K562 (cell line): ENCODE measurements around the gene TIMM22. TPM values are rescaled to one million over a fixed set of nuclear protein-coding genes. Genes with fewer than 3 reads are reported as not detected.

Experiments
- ATAC-seq: fragments of 200-7000 bp; cut with Tn5 transposase; 3 replicates; pipeline ENCODE4 v1.9.1; 2020; ENCODE audit warnings: moderate library complexity
- BruUV-seq: library from RNA; stranded (reverse); fragments of 400-500 nt; replicated peaks from 2 replicates; lab custom pipeline; 2021; lab: Mats Ljungman, UMichigan
- CTCF ChIA-PET: fragments of 300-600 bp; formaldehyde crosslinking; extraction: SDS; loops from one replicate; lab custom pipeline; 2021; ENCODE audit warnings: low intra/inter-chr PET ratio; lab: Yijun Ruan, JAX
- POLR2A ChIA-PET: fragments of 300-600, 350-650 bp; sonication (Branson Sonifier 250); formaldehyde crosslinking; extraction: SDS; loops from one replicate; lab custom pipeline; 2021; ENCODE audit warnings: antibody characterized with exemption, inconsistent platforms; lab: Yijun Ruan, JAX
- DNase-seq, 4 experiments: peaks; one replicate each; pipeline versions ENCODE4 v3.0.0 to v3.0.0-alpha.2; 2011 to 2018; ENCODE audit warnings: low spot score in 3 of 4, mixed read lengths in 3 of 4; ENCODE audit errors: extremely low read depth in 1 of 4
- FAIRE-seq: peaks from 2 replicates; lab custom pipeline; 2011; peaks lifted over from hg19 to GRCh38; lab: Jason Lieb, UNC
- H2AFZ ChIP-seq: 2 replicates; pipeline ENCODE4 v1.6.0; 2011; ENCODE audit warnings: low read depth, low read length, control low read depth, inconsistent platforms
- H3K27ac ChIP-seq: fragments of 200-600 bp; 3 replicates; pipeline ENCODE4 v1.8.0; 2011; ENCODE audit warnings: low read depth, mild to moderate bottlenecking, control low read depth, inconsistent platforms, low read length, moderate library complexity, mixed read lengths; ENCODE audit errors: extremely low read depth
- H3K27me3 ChIP-seq, 2 experiments: fragments of 300-600 bp in 1 of 2; 2 replicates in 1 of 2; 3 replicates in 1 of 2; pipeline versions ENCODE4 v1.6.0 to v1.8.0; 2011; ENCODE audit warnings: inconsistent platforms in 2 of 2, low read length in 2 of 2, mild to moderate bottlenecking in 1 of 2, mixed read lengths in 1 of 2, moderate library complexity in 1 of 2; ENCODE audit not compliant: control insufficient read depth in 2 of 2, insufficient read depth in 2 of 2
- H3K36me3 ChIP-seq: fragments of 300-600 bp; 3 replicates; pipeline ENCODE4 v1.8.0; 2011; ENCODE audit warnings: mild to moderate bottlenecking, low read length, inconsistent platforms; ENCODE audit not compliant: control insufficient read depth, insufficient read depth
- H3K4me1 ChIP-seq, 2 experiments: fragments of 200-600 bp in 1 of 2; replicated peaks in 1 of 2; 2 replicates in 1 of 2; 3 replicates in 1 of 2; pipeline versions ENCODE4 v1.5.1 to v1.8.0; 2011; ENCODE audit warnings: inconsistent platforms in 2 of 2, low read length in 2 of 2, mild to moderate bottlenecking in 1 of 2, mixed read lengths in 1 of 2, moderate library complexity in 1 of 2; ENCODE audit not compliant: control insufficient read depth in 2 of 2, insufficient read depth in 2 of 2
- H3K4me2 ChIP-seq: 2 replicates; pipeline ENCODE4 v1.6.1; 2011; ENCODE audit warnings: low read length, control low read depth, inconsistent platforms, mixed read lengths; ENCODE audit not compliant: insufficient read depth
- H3K4me3 ChIP-seq: fragments of 200-600 bp; sonication (generic), shearing (Covaris generic); 2 replicates; pipeline ENCODE4 v1.5.1; 2016; ENCODE audit warnings: control low read depth, inconsistent platforms
- H3K79me2 ChIP-seq: fragments of 200-600 bp; 3 replicates; pipeline ENCODE4 v1.8.0; 2011; ENCODE audit warnings: low read length, inconsistent platforms; ENCODE audit not compliant: control insufficient read depth, insufficient read depth
- H3K9ac ChIP-seq, 2 experiments: 2 replicates each; pipeline versions ENCODE4 v1.6.0 to v1.6.1; 2011; ENCODE audit warnings: low read depth in 2 of 2, low read length in 2 of 2, control low read depth in 1 of 2, inconsistent platforms in 1 of 2, mild to moderate bottlenecking in 1 of 2, mixed read lengths in 1 of 2; ENCODE audit not compliant: insufficient read depth in 1 of 2
- H3K9me1 ChIP-seq: one replicate; pipeline ENCODE4 v1.6.0; 2011; ENCODE audit warnings: inconsistent platforms, mild to moderate bottlenecking, low read length, moderate library complexity; ENCODE audit not compliant: control insufficient read depth, insufficient read depth
- H3K9me3 ChIP-seq: replicated peaks from 2 replicates; pipeline ENCODE4 v1.5.1; 2011; ENCODE audit warnings: low read depth, low read length, inconsistent platforms; ENCODE audit not compliant: control insufficient read depth, insufficient read depth
- H4K20me1 ChIP-seq: replicated peaks from 2 replicates; pipeline ENCODE4 v1.6.1; 2011; ENCODE audit warnings: low read length, inconsistent platforms, mixed read lengths; ENCODE audit not compliant: control insufficient read depth, insufficient read depth
- NFXL1 ChIP-seq: fragments of 450-650 bp; formaldehyde crosslinking; IDR thresholded peaks from 2 replicates; pipeline ENCODE4 v1.4.0; 2021; ENCODE audit warnings: mild to moderate bottlenecking
- NR2C1 ChIP-seq, 2 experiments: fragments of 450-650 bp; IDR thresholded peaks; 2 replicates each; pipeline ENCODE4 v1.6.1; 2017; ENCODE audit warnings: mild to moderate bottlenecking in 2 of 2, antibody characterized with exemption in 1 of 2, inconsistent platforms in 1 of 2, missing compliant biosample characterization in 1 of 2, missing genetic modification characterization in 1 of 2
- XRCC3 ChIP-seq: fragments of 450-650 bp; IDR thresholded peaks from 2 replicates; pipeline ENCODE4 v1.6.1; 2017; ENCODE audit warnings: mild to moderate bottlenecking, moderate library complexity
- ZEB2 ChIP-seq: fragments of 450-650 bp; IDR thresholded peaks from 2 replicates; pipeline ENCODE4 v1.6.1; 2016
- ZNF274 ChIP-seq: IDR thresholded peaks from 2 replicates; pipeline ENCODE4 v1.6.1; 2011; ENCODE audit warnings: low read depth, mild to moderate bottlenecking, low read length, moderate library complexity, borderline replicate concordance
- WGBS: fragments of 100-300 bp; shearing (Covaris generic); methylation state at CpG from one replicate; pipeline ENCODE4 v1.1.6; 2016; ENCODE audit warnings: low coverage, mixed read lengths; ENCODE audit not compliant: insufficient coverage; ENCODE audit errors: missing lambda C conversion rate; 5-methylcytosine and 5-hydroxymethylcytosine counted together
- in situ Hi-C: fragments of 300-500 bp; cut with MboI; formaldehyde crosslinking; loops from 4 replicates; pipeline ENCODE4 v1.15.0; 2018; ENCODE audit warnings: inconsistent platforms, mixed read lengths
- intact Hi-C: fragments of 100-400 bp; cut with micrococcal nuclease; formaldehyde crosslinking; loops from 2 replicates; pipeline ENCODE4 v1.14.2; 2022
- polyA plus RNA-seq, 8 experiments: library from polyadenylated mRNA; depleted of rRNA in 4 of 8; stranded (reverse) in 5 of 8; unstranded in 3 of 8; fragments of >200 nt; fragmentation: Nextera tagmentation in 2 of 8; fragmentation: Illumina TruSeq in 1 of 8; extraction: Ambion mirVana in 2 of 8; extraction: Trizol in 1 of 8; gene quantifications; 2 replicates each; pipeline versions ENCODE4 v1.2.1 to v1.2.3, GENCODE V29; 2011 to 2014; ENCODE audit warnings: inconsistent platforms in 1 of 8, missing spikeins in 1 of 8
- total RNA-seq, 7 experiments: library from RNA; depleted of rRNA in 6 of 7; stranded (reverse); fragments of >200 nt in 6 of 7; fragmentation: Illumina TruSeq in 2 of 7; extraction: Trizol in 2 of 7; gene quantifications; 2 replicates each; pipeline versions ENCODE4 v1.2.1 to v1.2.3, GENCODE V29; 2011 to 2021; ENCODE audit warnings: low replicate concordance in 1 of 7
- TF ChIP-seq, protein P1 (sequence below): fragments of 250-450 bp; sonication (Bioruptor Pico); IDR thresholded peaks from 2 replicates; pipeline ENCODE4 v1.4.0; 2020
- TF ChIP-seq, protein P2 (sequence below): fragments of 250-450 bp; sonication (Bioruptor Pico); IDR thresholded peaks from 2 replicates; pipeline ENCODE4 v1.8.0; 2021; ENCODE audit warnings: moderate library complexity, mild to moderate bottlenecking, inconsistent platforms
- TF ChIP-seq, protein P3 (sequence below): IDR thresholded peaks from 3 replicates; pipeline ENCODE4 v1.6.1; 2011; ENCODE audit warnings: borderline replicate concordance, mild to moderate bottlenecking, moderate library complexity; ENCODE audit not compliant: insufficient read length; ENCODE audit errors: extremely low read depth
- TF ChIP-seq, protein P4 (sequence below): fragments of 450-650 bp; IDR thresholded peaks from 2 replicates; pipeline ENCODE4 v1.6.1; 2016; ENCODE audit warnings: missing biosample characterization, missing genetic modification characterization

TIMM22 gene
- total and polyA plus RNA-seq, 9 of the 15 experiments (the other 6 are each of a cell fraction or from before 2014, with no cell fraction given) = 5.9 to 14.1 (median 10.3) TPM

DNA sequence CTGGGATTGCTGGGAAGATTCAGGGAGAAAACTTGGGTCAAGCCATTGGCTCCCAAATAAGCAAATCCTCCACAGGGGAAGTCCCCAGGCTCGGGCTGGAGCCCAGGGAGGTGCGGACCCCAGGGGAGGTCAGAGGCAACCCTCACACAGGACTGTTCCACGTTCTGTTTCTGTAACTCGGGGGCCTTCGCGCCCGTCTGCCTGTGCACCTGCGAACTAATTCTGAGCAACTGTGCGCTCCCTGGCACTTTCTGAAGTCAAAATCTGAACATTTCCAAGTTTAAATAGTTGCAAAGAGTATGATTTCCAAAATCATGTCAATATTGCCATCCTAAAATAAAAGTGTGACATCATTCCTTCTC is 16.8 kb downstream of the TIMM22 start:
- Histone ChIP-seq H3K4me2 (no peak overlapping the region), H3K9me3 (no peaks in the 10 kb centered on the region), H3K79me2 (no peaks in the 10 kb centered on the region), H3K27ac (no peak overlapping the region), H3K9ac (no peak overlapping the region), H3K9me1 (no peaks in the 10 kb centered on the region), H4K20me1 (no peaks in the 10 kb centered on the region; the same call in 1 of the 2 replicates), H2AFZ (no peak overlapping the region), H3K27me3 (peaks cover 2 to 52% of the 10 kb centered on the region in 2 experiments; a peak in 3 of 5 replicates), H3K36me3 (no peaks in the 10 kb centered on the region), H3K4me3 (no peak overlapping the region), H3K4me1 (peaks cover 0 to 18% of the 10 kb centered on the region in 2 experiments; a peak in 2 of 5 replicates)
- DNase-seq (no peak), ATAC-seq (no peak), FAIRE-seq (no peak)
- in situ Hi-C loops (no loop called here), intact Hi-C loops (no loop called here)
- WGBS = 33% methylated on average over 6 of the region's 9 CpGs
- ChIA-PET CTCF (no interaction called here), POLR2A (no interaction called here)
- BruUV-seq = no TSS peak
- TF ChIP-seq NFXL1 (CRISPR knock-in tag) = no peak
- no peak for TF ChIP-seq ZNF274
- no peak for TF ChIP-seq NR2C1 (IDR thresholded peaks at IDR 0.05)
- TF ChIP-seq NR2C1 (tag; IDR thresholded peaks at IDR 0.05) = no peak
- TF ChIP-seq, protein P1, sequence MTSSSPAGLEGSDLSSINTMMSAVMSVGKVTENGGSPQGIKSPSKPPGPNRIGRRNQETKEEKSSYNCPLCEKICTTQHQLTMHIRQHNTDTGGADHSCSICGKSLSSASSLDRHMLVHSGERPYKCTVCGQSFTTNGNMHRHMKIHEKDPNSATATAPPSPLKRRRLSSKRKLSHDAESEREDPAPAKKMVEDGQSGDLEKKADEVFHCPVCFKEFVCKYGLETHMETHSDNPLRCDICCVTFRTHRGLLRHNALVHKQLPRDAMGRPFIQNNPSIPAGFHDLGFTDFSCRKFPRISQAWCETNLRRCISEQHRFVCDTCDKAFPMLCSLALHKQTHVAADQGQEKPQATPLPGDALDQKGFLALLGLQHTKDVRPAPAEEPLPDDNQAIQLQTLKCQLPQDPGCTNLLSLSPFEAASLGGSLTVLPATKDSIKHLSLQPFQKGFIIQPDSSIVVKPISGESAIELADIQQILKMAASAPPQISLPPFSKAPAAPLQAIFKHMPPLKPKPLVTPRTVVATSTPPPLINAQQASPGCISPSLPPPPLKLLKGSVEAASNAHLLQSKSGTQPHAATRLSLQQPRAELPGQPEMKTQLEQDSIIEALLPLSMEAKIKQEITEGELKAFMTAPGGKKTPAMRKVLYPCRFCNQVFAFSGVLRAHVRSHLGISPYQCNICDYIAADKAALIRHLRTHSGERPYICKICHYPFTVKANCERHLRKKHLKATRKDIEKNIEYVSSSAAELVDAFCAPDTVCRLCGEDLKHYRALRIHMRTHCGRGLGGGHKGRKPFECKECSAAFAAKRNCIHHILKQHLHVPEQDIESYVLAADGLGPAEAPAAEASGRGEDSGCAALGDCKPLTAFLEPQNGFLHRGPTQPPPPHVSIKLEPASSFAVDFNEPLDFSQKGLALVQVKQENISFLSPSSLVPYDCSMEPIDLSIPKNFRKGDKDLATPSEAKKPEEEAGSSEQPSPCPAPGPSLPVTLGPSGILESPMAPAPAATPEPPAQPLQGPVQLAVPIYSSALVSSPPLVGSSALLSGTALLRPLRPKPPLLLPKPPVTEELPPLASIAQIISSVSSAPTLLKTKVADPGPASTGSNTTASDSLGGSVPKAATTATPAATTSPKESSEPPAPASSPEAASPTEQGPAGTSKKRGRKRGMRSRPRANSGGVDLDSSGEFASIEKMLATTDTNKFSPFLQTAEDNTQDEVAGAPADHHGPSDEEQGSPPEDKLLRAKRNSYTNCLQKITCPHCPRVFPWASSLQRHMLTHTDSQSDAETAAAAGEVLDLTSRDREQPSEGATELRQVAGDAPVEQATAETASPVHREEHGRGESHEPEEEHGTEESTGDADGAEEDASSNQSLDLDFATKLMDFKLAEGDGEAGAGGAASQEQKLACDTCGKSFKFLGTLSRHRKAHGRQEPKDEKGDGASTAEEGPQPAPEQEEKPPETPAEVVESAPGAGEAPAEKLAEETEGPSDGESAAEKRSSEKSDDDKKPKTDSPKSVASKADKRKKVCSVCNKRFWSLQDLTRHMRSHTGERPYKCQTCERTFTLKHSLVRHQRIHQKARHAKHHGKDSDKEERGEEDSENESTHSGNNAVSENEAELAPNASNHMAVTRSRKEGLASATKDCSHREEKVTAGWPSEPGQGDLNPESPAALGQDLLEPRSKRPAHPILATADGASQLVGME = no peak
- no peak for TF ChIP-seq ZEB2
- no peak for TF ChIP-seq XRCC3
- TF ChIP-seq, protein P2, sequence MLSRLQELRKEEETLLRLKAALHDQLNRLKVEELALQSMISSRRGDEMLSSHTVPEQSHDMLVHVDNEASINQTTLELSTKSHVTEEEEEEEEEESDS = no peak
- TF ChIP-seq, protein P3, sequence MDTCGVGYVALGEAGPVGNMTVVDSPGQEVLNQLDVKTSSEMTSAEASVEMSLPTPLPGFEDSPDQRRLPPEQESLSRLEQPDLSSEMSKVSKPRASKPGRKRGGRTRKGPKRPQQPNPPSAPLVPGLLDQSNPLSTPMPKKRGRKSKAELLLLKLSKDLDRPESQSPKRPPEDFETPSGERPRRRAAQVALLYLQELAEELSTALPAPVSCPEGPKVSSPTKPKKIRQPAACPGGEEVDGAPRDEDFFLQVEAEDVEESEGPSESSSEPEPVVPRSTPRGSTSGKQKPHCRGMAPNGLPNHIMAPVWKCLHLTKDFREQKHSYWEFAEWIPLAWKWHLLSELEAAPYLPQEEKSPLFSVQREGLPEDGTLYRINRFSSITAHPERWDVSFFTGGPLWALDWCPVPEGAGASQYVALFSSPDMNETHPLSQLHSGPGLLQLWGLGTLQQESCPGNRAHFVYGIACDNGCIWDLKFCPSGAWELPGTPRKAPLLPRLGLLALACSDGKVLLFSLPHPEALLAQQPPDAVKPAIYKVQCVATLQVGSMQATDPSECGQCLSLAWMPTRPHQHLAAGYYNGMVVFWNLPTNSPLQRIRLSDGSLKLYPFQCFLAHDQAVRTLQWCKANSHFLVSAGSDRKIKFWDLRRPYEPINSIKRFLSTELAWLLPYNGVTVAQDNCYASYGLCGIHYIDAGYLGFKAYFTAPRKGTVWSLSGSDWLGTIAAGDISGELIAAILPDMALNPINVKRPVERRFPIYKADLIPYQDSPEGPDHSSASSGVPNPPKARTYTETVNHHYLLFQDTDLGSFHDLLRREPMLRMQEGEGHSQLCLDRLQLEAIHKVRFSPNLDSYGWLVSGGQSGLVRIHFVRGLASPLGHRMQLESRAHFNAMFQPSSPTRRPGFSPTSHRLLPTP = no peak
- TF ChIP-seq, protein P4, sequence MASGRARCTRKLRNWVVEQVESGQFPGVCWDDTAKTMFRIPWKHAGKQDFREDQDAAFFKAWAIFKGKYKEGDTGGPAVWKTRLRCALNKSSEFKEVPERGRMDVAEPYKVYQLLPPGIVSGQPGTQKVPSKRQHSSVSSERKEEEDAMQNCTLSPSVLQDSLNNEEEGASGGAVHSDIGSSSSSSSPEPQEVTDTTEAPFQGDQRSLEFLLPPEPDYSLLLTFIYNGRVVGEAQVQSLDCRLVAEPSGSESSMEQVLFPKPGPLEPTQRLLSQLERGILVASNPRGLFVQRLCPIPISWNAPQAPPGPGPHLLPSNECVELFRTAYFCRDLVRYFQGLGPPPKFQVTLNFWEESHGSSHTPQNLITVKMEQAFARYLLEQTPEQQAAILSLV (tag) = no peak
